ENCODE measurements around the gene AGT.

The AGT gene

GRCh38 chr1:230682274-230682673 lies 31.6 kb downstream of the AGT start:
- Histone ChIP-seq H3K4me1 (ENCODE audit: control insufficient read depth, insufficient read depth, low read depth, low read length) (peaks cover 9% of the 10 kb centered on the region), H3K27ac (ENCODE audit: low read length, poor library complexity, severe bottlenecking) (no peak overlapping the region), H3K9ac (ENCODE audit: low read length) (peak overlapping the region; percentile 19), H3K4me2 (ENCODE audit: low read length, poor library complexity, severe bottlenecking) (no peak overlapping the region), H3K36me3 (ENCODE audit: control insufficient read depth in 1 of 2, insufficient read depth in 2 of 2, low read depth in 1 of 2, low read length in 2 of 2) (peaks cover 23 to 76% of the 10 kb centered on the region in 2 experiments), H3K79me1 (replicated peaks; ENCODE audit: low read length, poor library complexity, severe bottlenecking) (peaks cover 4% of the 10 kb centered on the region), H3K4ac (ENCODE audit: low read depth in 1 of 2, low read length in 2 of 2) (no peak overlapping the region), H3K4me3 (ENCODE audit: insufficient read depth in 1 of 2, low read depth in 1 of 2, low read length in 2 of 2) (no peak overlapping the region), H3K27me3 (ENCODE audit: control insufficient read depth in 1 of 2, insufficient read depth in 1 of 2, low read length in 2 of 2) (no peaks in the 10 kb centered on the region), H2BK5ac (ENCODE audit: low read depth, low read length, poor library complexity, severe bottlenecking) (no peak overlapping the region), H3K23ac (ENCODE audit: low read length in 2 of 2) (no peak overlapping the region), H2BK15ac (ENCODE audit: low read depth, poor library complexity, severe bottlenecking) (no peak overlapping the region), H3K9me3 (ENCODE audit: control insufficient read depth, low read length) (no peaks in the 10 kb centered on the region), H3K18ac (ENCODE audit: low read depth in 1 of 2, low read length in 2 of 2) (no peak overlapping the region), H4K91ac (ENCODE audit: low read length) (no peak overlapping the region), H2AFZ (ENCODE audit: low read depth, low read length) (no peak overlapping the region), H2BK120ac (ENCODE audit: low read depth, low read length) (no peak overlapping the region), H3K14ac (ENCODE audit: low read length in 2 of 2) (no peak overlapping the region), H4K8ac (ENCODE audit: low read length) (no peak overlapping the region), H2BK12ac (ENCODE audit: low read length in 2 of 2) (no peak overlapping the region), H2AK5ac (ENCODE audit: low read length, severe bottlenecking) (no peak overlapping the region)
- WGBS: 86% methylated on average over 2 of the region's 3 CpGs
- no peak for DNase-seq

- Histone ChIP-seq H3K4me1 (ENCODE audit: control insufficient read depth, insufficient read depth, low read depth, low read length) (peaks cover 9% of the 10 kb centered on the region), H3K18ac (ENCODE audit: low read depth in 1 of 2, low read length in 2 of 2) (no peak overlapping the region), H2AK5ac (ENCODE audit: low read length, severe bottlenecking) (no peak overlapping the region), H2BK15ac (ENCODE audit: low read depth, poor library complexity, severe bottlenecking) (no peak overlapping the region), H3K79me1 (replicated peaks; ENCODE audit: low read length, poor library complexity, severe bottlenecking) (peaks cover 4% of the 10 kb centered on the region), H2BK12ac (ENCODE audit: low read length in 2 of 2) (no peak overlapping the region), H3K4me2 (ENCODE audit: low read length, poor library complexity, severe bottlenecking) (no peak overlapping the region), H2BK120ac (ENCODE audit: low read depth, low read length) (no peak overlapping the region), H3K4me3 (ENCODE audit: insufficient read depth in 1 of 2, low read depth in 1 of 2, low read length in 2 of 2) (no peak overlapping the region), H2AFZ (ENCODE audit: low read depth, low read length) (no peak overlapping the region), H2BK5ac (ENCODE audit: low read depth, low read length, poor library complexity, severe bottlenecking) (no peak overlapping the region), H3K36me3 (ENCODE audit: control insufficient read depth in 1 of 2, insufficient read depth in 2 of 2, low read depth in 1 of 2, low read length in 2 of 2) (peaks cover 20 to 76% of the 10 kb centered on the region in 2 experiments), H3K9ac (ENCODE audit: low read length) (no peak overlapping the region), H3K27me3 (ENCODE audit: control insufficient read depth in 1 of 2, insufficient read depth in 1 of 2, low read length in 2 of 2) (no peaks in the 10 kb centered on the region), H4K91ac (ENCODE audit: low read length) (no peak overlapping the region), H3K27ac (ENCODE audit: low read length, poor library complexity, severe bottlenecking) (no peak overlapping the region), H3K4ac (ENCODE audit: low read depth in 1 of 2, low read length in 2 of 2) (no peak overlapping the region), H3K23ac (ENCODE audit: low read length in 2 of 2) (no peak overlapping the region), H3K14ac (ENCODE audit: low read length in 2 of 2) (no peak overlapping the region), H3K9me3 (ENCODE audit: control insufficient read depth, low read length) (no peaks in the 10 kb centered on the region), H4K8ac (ENCODE audit: low read length) (no peak overlapping the region)
- peak; percentile 67 for DNase-seq
- 100% methylated on average over 1 of the region's 2 CpGs for WGBS
Measured at GRCh38 chr1:230681599-230681998, 32.3 kb downstream of the AGT start.

- H3K18ac ChIP-seq (ENCODE audit: low read depth in 1 of 2, low read length in 2 of 2): no peak overlapping the region
- H2BK120ac ChIP-seq (ENCODE audit: low read depth, low read length): no peak overlapping the region
- H3K23ac ChIP-seq (ENCODE audit: low read length in 2 of 2): no peak overlapping the region
- DNase-seq: no peak
- H3K79me1 ChIP-seq (replicated peaks; ENCODE audit: low read length, poor library complexity, severe bottlenecking): peaks cover 5% of the 10 kb centered on the region
- no peak overlapping the region for H3K9ac ChIP-seq (ENCODE audit: low read length)
- no peaks in the 10 kb centered on the region for H3K27me3 ChIP-seq (ENCODE audit: control insufficient read depth in 1 of 2, insufficient read depth in 1 of 2, low read length in 2 of 2)
- H3K4me3 ChIP-seq (ENCODE audit: insufficient read depth in 1 of 2, low read depth in 1 of 2, low read length in 2 of 2): no peak overlapping the region
- H3K36me3 ChIP-seq (ENCODE audit: control insufficient read depth in 1 of 2, insufficient read depth in 2 of 2, low read depth in 1 of 2, low read length in 2 of 2): peaks cover 20 to 76% of the 10 kb centered on the region in 2 experiments
- no peak overlapping the region for H2BK15ac ChIP-seq (ENCODE audit: low read depth, poor library complexity, severe bottlenecking)
- no peak overlapping the region for H4K91ac ChIP-seq (ENCODE audit: low read length)
- H3K27ac ChIP-seq (ENCODE audit: low read length, poor library complexity, severe bottlenecking): no peak overlapping the region
- H2AFZ ChIP-seq (ENCODE audit: low read depth, low read length): no peak overlapping the region
- no peaks in the 10 kb centered on the region for H3K9me3 ChIP-seq (ENCODE audit: control insufficient read depth, low read length)
- H3K4me1 ChIP-seq (ENCODE audit: control insufficient read depth, insufficient read depth, low read depth, low read length): peaks cover 9% of the 10 kb centered on the region
- no peak overlapping the region for H4K8ac ChIP-seq (ENCODE audit: low read length)
- no peak overlapping the region for H3K4ac ChIP-seq (ENCODE audit: low read depth in 1 of 2, low read length in 2 of 2)
- H2AK5ac ChIP-seq (ENCODE audit: low read length, severe bottlenecking): no peak overlapping the region
- no peak overlapping the region for H2BK5ac ChIP-seq (ENCODE audit: low read depth, low read length, poor library complexity, severe bottlenecking)
- H3K4me2 ChIP-seq (ENCODE audit: low read length, poor library complexity, severe bottlenecking): no peak overlapping the region
- H2BK12ac ChIP-seq (ENCODE audit: low read length in 2 of 2): no peak overlapping the region
- H3K14ac ChIP-seq (ENCODE audit: low read length in 2 of 2): no peak overlapping the region
- WGBS: 50% methylated on average over 2 of the region's 4 CpGs
Measured at GRCh38 chr1:230680300-230681025, 33.5 kb downstream of the AGT start.

- Histone ChIP-seq H2BK15ac (ENCODE audit: low read depth, poor library complexity, severe bottlenecking) (no peak overlapping the region), H3K18ac (ENCODE audit: low read depth in 1 of 2, low read length in 2 of 2) (no peak overlapping the region), H3K27me3 (ENCODE audit: control insufficient read depth in 1 of 2, insufficient read depth in 1 of 2, low read length in 2 of 2) (no peaks in the 10 kb centered on the region), H2AK5ac (ENCODE audit: low read length, severe bottlenecking) (no peak overlapping the region), H3K79me1 (replicated peaks; ENCODE audit: low read length, poor library complexity, severe bottlenecking) (peaks cover 5% of the 10 kb centered on the region), H3K9ac (ENCODE audit: low read length) (no peak overlapping the region), H2BK12ac (ENCODE audit: low read length in 2 of 2) (no peak overlapping the region), H2AFZ (ENCODE audit: low read depth, low read length) (no peak overlapping the region), H3K4me3 (ENCODE audit: insufficient read depth in 1 of 2, low read depth in 1 of 2, low read length in 2 of 2) (no peak overlapping the region), H3K14ac (ENCODE audit: low read length in 2 of 2) (no peak overlapping the region), H3K4me2 (ENCODE audit: low read length, poor library complexity, severe bottlenecking) (no peak overlapping the region), H3K9me3 (ENCODE audit: control insufficient read depth, low read length) (no peaks in the 10 kb centered on the region), H2BK5ac (ENCODE audit: low read depth, low read length, poor library complexity, severe bottlenecking) (no peak overlapping the region), H4K8ac (ENCODE audit: low read length) (no peak overlapping the region), H4K91ac (ENCODE audit: low read length) (no peak overlapping the region), H3K4me1 (ENCODE audit: control insufficient read depth, insufficient read depth, low read depth, low read length) (peaks cover 9% of the 10 kb centered on the region), H3K36me3 (ENCODE audit: control insufficient read depth in 1 of 2, insufficient read depth in 2 of 2, low read depth in 1 of 2, low read length in 2 of 2) (peaks cover 17 to 77% of the 10 kb centered on the region in 2 experiments), H3K23ac (ENCODE audit: low read length in 2 of 2) (no peak overlapping the region), H2BK120ac (ENCODE audit: low read depth, low read length) (no peak overlapping the region), H3K27ac (ENCODE audit: low read length, poor library complexity, severe bottlenecking) (no peak overlapping the region), H3K4ac (ENCODE audit: low read depth in 1 of 2, low read length in 2 of 2) (no peak overlapping the region)
- DNase-seq: no peak
- WGBS: 96% methylated on average over 2 of the region's 2 CpGs
Measured at GRCh38 chr1:230679825-230680224, 34.1 kb downstream of the AGT start.

Measured in mesenchymal stem cell (in vitro differentiated cells and primary cell).